SK-N-MC (cell line): ENCODE measurements around the gene BCR.

Source experiments
- EZH2 ChIP-seq: fragments of 200-600 bp; sonication (generic); IDR thresholded peaks from one replicate; pipeline ENCODE4 v1.6.1; 2017; ENCODE audit warnings: antibody characterized with exemption
- FOXP2 ChIP-seq: optimal IDR thresholded peaks from 2 replicates; pipeline ENCODE3; 2011; ENCODE audit warnings: mild to moderate bottlenecking, moderate library complexity; ENCODE audit not compliant: insufficient read depth; ENCODE audit errors: extremely low read length, control extremely low read depth
- POLR2AphosphoS5 ChIP-seq: IDR thresholded peaks from 2 replicates; pipeline ENCODE4 v1.6.1; 2012; ENCODE audit warnings: mild to moderate bottlenecking, low read depth, low read length, borderline replicate concordance

DNA sequence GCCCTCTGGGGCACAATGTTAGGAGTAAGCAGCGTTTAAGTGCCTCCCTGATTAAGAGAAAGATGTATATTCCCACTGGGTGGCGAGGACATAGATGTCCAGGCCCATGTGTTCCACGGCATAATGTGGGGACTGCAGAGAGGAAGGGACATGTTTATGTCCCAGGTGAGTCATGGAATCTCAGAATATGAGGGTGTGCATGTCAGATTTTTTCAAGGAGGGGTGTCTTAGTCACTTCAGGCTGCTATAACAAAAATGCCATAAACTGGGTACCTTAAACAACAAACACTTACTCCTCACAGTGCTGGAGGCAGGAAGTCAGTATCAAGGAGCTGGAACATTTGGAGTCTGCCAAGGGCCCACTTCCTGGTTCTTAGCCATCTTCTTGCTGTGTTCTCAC, 55.1 kb downstream of the BCR start:
- TF ChIP-seq POLR2AphosphoS5: no peak
- no peak for TF ChIP-seq EZH2
- no peak for TF ChIP-seq FOXP2
